GM21526 (cell line): ENCODE results near the gene DDN.

Experiments
- ATAC-seq: cut with Tn5 transposase; IDR thresholded peaks from one replicate; pipeline ENCODE4 v1.9.1; 2021; ENCODE audit warnings: moderate library complexity; ENCODE audit not compliant: unreplicated experiment, low FRiP score

Gene DDN

GRCh38 chr12:49032276-49032675 lies 33.1 kb upstream of the DDN start:
- no peak for ATAC-seq

- ATAC-seq: no peak
These were observed 32.5 kb upstream of the DDN start for GRCh38 chr12:49031573-49032161.

GRCh38 chr12:49030714-49031572 lies 31.8 kb upstream of the DDN start:
- ATAC-seq: no peak

- no peak for ATAC-seq
These were observed 30.9 kb upstream of the DDN start for GRCh38 chr12:49030119-49030518.

- no peak for ATAC-seq
These were observed 29.6 kb upstream of the DDN start for GRCh38 chr12:49028666-49029275.

- no peak for ATAC-seq
These were observed 28.8 kb upstream of the DDN start for GRCh38 chr12:49027846-49028555.

- ATAC-seq: no peak
These were observed 27.7 kb upstream of the DDN start for GRCh38 chr12:49026678-49027480.

GRCh38 chr12:49026101-49026500 lies 26.9 kb upstream of the DDN start:
- no peak for ATAC-seq

GRCh38 chr12:49025463-49025862 lies 26.3 kb upstream of the DDN start:
- ATAC-seq: no peak

- ATAC-seq: no peak
These were observed 25.4 kb upstream of the DDN start for GRCh38 chr12:49024543-49024942.

- ATAC-seq: no peak
These were observed 24.6 kb upstream of the DDN start for GRCh38 chr12:49023812-49024211.

GRCh38 chr12:49022558-49023178 lies 23.5 kb upstream of the DDN start:
- no peak for ATAC-seq

- no peak for ATAC-seq
These were observed 22.2 kb upstream of the DDN start for GRCh38 chr12:49021292-49021915.

GRCh38 chr12:49020441-49020840 lies 21.3 kb upstream of the DDN start:
- ATAC-seq: no peak

GRCh38 chr12:49019443-49020324 lies 20.5 kb upstream of the DDN start:
- ATAC-seq: no peak

GRCh38 chr12:49019120-49019430 lies 19.9 kb upstream of the DDN start:
- ATAC-seq: peak; percentile 12

GRCh38 chr12:49018261-49019119 lies 19.3 kb upstream of the DDN start, which contains the start of gene PRKAG1:
Gene PRKAG1, minus strand, starts transcription at chr12:49018776. Its CDS starts 36 bp downstream, at chr12:49018740.
- ATAC-seq: peak; percentile 90

GRCh38 chr12:49017891-49018260 lies 18.7 kb upstream of the DDN start:
- ATAC-seq: no peak
